HG02678 (cell line): ENCODE measurements around the gene NRAP.
"Not testable (repeated sequence)": the region's sequence is repeated elsewhere in the genome, so short reads cannot be mapped to it uniquely, and the experiment has no call there.

Experiments used
- ATAC-seq: cut with Tn5 transposase; IDR thresholded peaks from one replicate; pipeline ENCODE4 v1.9.1; 2021; ENCODE audit warnings: mild to moderate bottlenecking, moderate library complexity; ENCODE audit not compliant: unreplicated experiment

The NRAP gene

DNA sequence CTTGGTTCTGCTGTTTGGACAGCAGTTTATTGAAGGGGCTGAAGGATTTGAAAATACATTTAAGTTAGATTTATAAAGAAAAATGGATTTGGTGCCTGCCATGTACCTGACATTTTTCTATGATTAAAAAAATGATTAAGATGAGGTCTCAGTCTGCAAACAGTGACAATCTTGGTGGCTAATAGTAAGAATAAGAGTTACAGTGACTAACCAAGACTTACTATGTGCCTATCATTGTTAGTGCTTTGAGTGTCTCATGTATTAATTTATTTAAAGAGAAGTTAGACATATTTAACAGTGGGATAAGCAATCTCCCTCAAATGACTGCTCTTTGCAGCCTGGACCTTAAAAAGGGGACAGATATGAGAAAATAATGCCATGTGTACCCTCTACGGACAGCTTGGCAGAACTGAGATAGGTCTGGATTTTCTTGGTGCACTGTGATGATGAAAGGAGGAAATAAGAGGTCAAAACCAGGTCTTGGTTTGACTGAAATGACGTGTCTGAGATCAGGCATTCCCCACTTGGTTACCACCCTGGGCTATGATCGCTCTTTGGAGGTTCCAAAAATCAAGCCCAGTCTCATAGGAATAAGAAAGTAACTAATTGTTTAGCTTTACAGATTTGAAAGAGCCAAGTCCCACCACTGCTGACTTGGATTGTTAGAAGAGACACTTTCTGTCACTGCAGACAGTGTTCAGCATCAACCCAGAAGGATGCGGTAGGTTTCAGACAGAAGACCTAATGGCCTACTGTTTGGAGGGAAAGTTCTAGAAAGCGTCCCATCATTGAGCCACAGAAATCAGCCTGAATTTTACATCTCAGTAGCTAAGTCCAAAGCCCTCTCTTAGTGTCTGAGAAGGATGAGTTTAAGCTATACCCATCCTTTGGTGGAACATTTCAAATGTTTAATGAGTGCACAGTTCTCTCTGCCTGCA, 18.0 kb upstream of the NRAP start:
- peak; percentile 54 for ATAC-seq

DNA sequence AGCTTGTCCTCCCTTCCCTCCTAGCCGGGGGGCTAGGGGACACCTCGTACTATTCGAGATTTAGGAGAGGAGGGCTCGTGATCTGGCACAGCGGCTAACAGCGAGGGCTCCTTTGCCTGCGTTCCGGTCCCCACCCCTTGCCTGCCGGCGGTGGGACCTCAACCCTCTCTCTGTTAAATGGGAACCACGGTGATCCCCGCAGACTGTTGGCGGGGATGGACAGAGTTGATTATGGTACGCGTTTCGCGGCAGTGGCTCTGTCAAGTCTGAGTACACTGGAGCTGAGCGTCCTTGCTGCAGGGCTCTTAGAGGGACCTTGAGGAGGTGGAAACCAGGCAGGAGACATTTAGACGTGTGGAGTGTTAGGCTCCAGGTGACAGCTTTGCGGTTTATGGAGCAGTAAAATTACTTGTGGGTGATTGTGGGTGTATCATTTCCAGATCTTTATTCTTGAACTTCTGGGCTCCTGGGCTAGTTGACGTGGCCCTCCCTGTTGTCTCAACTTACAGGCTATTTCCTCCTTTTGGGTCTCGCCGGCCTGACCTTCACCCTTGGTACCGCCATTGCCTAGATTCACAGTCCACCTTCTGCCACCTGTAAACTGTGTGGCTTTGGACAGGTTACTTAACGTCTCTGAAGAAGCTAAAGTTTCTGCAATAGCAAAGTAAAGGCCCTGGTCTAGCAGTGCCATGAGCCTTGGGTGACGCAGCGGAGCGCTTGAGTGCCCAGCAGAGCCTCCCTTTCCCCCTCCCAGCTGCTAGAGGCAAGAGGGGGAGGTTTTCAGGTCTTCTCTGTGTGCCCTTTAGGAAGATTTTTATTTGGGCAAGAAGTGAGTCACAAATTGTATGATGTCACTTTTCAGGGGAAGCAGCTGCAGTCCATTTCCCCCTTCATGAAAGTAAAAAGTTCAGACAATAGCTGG, 16.6 kb upstream of the NRAP start:
- peak; percentile 22 for ATAC-seq

DNA sequence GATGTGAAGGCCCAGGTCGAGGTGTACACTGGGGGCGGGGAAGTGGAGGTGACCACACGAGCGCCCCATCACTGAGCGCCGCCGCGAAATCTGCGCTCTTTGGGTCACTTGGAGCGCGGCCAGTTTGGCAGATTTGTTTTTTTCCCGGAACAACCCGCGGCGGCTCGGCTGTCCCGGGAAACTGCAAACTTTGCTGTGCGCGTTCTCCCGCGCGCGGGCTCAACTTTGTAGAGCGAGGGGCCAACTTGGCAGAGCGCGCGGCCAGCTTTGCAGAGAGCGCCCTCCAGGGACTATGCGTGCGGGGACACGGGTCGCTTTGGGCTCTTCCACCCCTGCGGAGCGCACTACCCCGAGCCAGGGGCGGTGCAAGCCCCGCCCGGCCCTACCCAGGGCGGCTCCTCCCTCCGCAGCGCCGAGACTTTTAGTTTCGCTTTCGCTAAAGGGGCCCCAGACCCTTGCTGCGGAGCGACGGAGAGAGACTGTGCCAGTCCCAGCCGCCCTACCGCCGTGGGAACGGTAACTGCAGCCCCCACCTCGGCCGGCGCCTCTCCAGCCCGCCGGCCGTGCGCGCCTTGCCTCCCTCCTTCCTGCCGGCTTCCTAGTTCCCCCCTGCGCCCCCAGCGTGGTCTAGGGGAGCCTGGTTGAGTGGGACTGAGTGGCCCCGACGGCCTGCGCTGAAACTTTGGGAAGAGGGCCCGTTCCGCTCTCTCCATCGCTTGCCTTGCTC, 15.8 kb upstream of the NRAP start, which contains the start of gene CASP7:
CASP7 (plus strand) TSS at position 450 of the 727 bp plus-strand sequence. CDS start 17,582 bp downstream, outside the sequence.
- peak; percentile 67 for ATAC-seq

- ATAC-seq, result peak; percentile 80
Measured at GRCh38 chr10:113666682-113667252, 2.9 kb upstream of the NRAP start.

DNA sequence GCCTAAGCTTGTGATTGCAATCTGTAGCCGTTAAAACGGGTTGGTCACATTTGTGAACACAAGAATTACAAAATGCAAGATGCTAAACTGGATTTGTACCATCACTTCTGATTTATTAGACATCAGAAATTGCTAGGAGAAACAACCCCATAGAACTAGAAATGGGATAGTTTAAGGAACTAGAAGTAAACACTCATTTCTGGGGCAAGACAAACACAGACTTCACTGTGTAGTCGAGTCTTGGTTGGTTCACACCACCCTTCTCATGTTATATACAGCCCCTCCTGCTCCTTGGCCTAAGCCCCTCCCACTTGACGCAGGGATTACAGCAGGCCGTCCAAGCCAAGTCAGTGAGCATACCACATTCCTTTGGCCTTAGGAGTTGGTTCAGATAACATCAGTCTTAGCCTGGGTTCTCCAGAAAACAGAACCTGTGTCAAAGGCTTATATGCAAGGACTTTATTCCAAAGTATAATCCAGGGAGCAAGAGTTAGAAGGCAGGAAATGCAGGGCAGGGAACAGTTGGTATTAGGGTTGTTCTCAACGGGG, 2.0 kb upstream of the NRAP start:
- no peak for ATAC-seq

DNA sequence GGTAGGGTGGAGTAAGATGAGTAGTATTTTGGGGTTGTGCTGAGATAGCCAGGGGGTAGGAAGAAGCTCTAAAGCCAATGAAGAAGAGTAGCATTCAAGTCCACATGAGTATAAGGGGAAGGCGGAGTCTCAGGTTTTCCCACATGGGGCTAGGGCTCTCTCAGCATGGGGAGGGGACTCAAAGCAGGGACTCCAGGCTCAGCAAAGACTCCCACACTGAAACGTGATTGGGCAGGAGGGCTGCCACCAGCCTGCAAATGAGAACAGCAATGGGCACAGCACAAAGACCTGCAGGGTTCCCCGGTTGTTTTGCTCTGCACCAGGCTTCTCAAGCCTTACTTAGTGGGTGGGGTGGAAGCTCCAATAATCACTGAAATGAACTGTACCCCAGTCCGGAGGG, 1.5 kb upstream of the NRAP start:
- ATAC-seq, result no peak

- ATAC-seq, result no peak
Measured at GRCh38 chr10:113663142-113663541, 699 bp downstream of the NRAP start.

DNA sequence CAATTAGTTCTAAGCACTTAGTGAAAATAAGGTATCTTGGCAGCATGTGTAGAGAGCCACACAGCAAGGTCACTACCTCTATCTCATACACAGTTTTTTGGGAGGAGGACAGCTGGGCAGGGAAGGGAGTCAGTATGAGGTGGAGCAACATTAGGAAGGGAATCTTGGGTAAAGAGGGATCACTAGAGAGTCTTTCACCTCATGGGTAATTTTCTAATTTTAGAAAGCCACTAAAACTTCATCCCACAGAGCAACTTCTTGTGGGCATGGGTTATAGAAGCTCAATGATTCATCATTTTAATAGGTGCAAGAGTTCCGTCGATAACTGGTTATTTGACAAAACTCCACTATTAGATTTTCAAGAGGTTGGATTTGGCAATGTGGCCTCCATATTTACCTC, 2.5 kb downstream of the NRAP start:
- no peak for ATAC-seq

- no peak for ATAC-seq
Measured at GRCh38 chr10:113657544-113657943, 6.3 kb downstream of the NRAP start.

GRCh38 chr10:113656896-113657295, 6.9 kb downstream of the NRAP start:
- ATAC-seq, result no peak

GRCh38 chr10:113652456-113652855, 11.4 kb downstream of the NRAP start:
- ATAC-seq, result not testable (repeated sequence)

DNA sequence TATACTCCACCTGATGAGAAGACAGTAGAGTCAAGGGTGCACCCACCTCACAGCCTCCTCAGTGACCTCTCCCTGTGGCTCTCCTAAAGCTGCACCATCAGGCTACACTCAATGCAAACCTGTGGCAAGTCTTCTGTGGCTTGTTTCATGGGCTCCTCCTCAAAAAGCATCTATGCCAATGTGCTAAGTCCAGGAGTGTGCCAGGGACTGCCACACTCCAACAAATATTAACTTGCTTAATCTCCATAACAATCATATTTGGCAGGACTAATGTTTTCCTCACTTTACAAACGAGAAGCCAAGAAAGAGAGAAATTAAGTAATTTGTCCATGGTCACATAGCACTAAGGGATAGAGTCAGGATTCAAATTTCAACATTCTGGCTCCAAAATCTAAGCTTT, 11.9 kb downstream of the NRAP start:
- ATAC-seq, result no peak

GRCh38 chr10:113651021-113651420, 12.8 kb downstream of the NRAP start:
- no peak for ATAC-seq

DNA sequence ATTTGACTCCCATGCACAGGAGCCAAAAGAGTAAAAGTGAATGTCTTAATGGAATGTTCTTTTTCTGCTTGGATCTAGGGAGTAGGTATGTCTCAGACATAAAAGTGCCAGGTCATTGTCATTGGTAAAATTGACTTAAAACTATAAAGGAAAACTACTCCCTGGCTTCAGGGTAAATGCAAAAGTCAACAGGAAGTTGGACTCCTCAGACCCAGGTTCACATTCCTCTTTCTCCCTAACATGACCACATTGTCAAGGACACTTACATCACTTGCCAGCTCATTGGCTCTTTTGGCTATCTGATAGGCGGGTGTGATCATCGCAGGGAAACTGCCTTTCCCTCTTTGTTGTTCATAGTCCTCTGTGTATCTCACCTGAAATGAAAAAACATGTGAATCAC, 13.7 kb downstream of the NRAP start:
- no peak for ATAC-seq

GRCh38 chr10:113648478-113648877, 15.4 kb downstream of the NRAP start:
- no peak for ATAC-seq

GRCh38 chr10:113647812-113648211, 16.0 kb downstream of the NRAP start:
- ATAC-seq, result no peak

- no peak for ATAC-seq
Measured at GRCh38 chr10:113646336-113647201, 17.3 kb downstream of the NRAP start.

DNA sequence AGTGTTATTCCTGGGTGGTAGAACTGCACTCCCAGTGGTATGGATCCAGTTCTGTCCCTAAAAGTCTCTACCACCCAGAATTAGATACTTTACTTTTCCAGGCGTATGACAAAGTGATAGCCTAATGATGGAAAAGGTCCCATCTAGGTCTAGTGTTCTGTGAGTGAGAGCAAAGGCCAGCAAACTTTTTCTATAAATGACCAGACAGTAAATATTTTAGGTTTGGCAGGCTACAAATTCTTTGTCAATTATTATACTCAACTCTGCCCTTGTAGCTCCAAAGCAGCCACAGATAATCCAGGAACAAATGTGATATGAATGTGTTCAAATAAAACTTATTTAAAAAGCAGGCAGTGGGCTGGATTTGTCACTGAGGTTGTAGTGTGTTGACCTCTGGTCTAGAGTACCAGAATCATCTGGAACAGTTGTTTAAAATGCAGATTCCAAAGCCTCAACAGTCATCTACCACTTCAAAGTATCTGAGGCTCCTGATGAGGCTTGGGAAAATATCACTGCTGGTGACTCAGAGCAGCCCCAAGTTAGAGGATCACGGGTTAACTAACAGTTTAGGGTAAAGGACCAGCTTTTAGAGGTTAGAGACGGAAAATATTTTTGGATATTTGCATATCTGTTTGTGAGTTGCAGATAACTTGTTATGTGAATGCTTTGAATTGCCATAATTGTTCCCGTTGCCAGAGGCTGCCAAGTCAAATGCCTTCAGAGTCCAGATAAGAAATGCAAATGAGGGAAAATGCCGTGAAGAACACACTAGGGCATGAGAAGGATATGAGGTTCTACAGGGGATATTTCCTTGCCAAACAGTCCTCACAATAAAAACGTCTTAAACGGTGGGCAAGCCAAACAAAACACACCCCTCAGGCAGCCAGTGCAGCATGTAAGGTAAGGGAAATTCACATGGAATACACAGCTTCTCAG, 19.4 kb downstream of the NRAP start:
- no peak for ATAC-seq
